ENCODE results near the gene TCF4.

GRCh38 chr18:55579501-55580270, 8.3 kb downstream of the TCF4 start:
- TF ChIP-seq, protein P1, sequence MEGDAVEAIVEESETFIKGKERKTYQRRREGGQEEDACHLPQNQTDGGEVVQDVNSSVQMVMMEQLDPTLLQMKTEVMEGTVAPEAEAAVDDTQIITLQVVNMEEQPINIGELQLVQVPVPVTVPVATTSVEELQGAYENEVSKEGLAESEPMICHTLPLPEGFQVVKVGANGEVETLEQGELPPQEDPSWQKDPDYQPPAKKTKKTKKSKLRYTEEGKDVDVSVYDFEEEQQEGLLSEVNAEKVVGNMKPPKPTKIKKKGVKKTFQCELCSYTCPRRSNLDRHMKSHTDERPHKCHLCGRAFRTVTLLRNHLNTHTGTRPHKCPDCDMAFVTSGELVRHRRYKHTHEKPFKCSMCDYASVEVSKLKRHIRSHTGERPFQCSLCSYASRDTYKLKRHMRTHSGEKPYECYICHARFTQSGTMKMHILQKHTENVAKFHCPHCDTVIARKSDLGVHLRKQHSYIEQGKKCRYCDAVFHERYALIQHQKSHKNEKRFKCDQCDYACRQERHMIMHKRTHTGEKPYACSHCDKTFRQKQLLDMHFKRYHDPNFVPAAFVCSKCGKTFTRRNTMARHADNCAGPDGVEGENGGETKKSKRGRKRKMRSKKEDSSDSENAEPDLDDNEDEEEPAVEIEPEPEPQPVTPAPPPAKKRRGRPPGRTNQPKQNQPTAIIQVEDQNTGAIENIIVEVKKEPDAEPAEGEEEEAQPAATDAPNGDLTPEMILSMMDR (conservative IDR thresholded peaks at IDR 0.05; ENCODE audit: low read depth, low read length), result no peak
- TF ChIP-seq EZH2 (IDR thresholded peaks at IDR 0.05; ENCODE audit: low read length, unreplicated experiment), result no peak
- no peak for TF ChIP-seq EZH2phosphoT487 (IDR thresholded peaks at IDR 0.05; ENCODE audit: borderline replicate concordance, low read length)
